Coronary artery (tissue), 2 donors: Measurements from ENCODE around the gene TIGIT.

Source experiments
- DNase-seq: peaks from one replicate; pipeline ENCODE4 v3.0.0-alpha.2; 2017; ENCODE audit warnings: low spot score
- H3K27ac ChIP-seq, 2 donors: fragments of 200-600 bp; sonication (generic); one replicate each; pipeline ENCODE4 v1.5.1; 2016 to 2019
- H3K4me3 ChIP-seq: fragments of 200-600 bp; sonication (generic); 2 replicates; pipeline ENCODE4 v1.5.1; 2016; ENCODE audit warnings: mild to moderate bottlenecking, moderate library complexity
- TF ChIP-seq, protein P1 (sequence below): fragments of 200-600 bp; sonication (generic); IDR thresholded peaks from one replicate; pipeline ENCODE4 v1.5.1; 2019; ENCODE audit warnings: antibody characterized with exemption

The TIGIT gene

DNA sequence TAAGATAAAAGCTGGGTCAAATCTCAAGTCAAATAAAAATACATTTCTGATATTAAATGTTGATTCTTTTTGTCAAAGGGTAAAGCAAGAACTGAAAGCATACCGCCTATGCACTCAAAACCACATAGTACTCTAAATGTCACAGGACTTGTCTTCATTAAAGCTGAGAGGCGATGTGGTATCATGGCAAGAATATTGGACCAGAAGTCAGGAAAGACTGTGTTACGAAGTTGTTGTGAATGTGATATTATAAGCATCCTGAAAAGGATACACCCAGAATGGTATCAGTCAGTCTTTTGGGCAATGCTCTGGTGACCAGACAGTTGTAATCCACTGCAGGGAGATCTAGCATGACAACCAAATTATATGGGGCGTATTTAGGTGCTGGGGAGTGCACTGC, 33.8 kb downstream of the TIGIT start:
- H3K4me3 ChIP-seq, result no peak overlapping the region
- H3K27ac ChIP-seq, result no peak overlapping the region
- DNase-seq, result no peak
- TF ChIP-seq, protein P1, sequence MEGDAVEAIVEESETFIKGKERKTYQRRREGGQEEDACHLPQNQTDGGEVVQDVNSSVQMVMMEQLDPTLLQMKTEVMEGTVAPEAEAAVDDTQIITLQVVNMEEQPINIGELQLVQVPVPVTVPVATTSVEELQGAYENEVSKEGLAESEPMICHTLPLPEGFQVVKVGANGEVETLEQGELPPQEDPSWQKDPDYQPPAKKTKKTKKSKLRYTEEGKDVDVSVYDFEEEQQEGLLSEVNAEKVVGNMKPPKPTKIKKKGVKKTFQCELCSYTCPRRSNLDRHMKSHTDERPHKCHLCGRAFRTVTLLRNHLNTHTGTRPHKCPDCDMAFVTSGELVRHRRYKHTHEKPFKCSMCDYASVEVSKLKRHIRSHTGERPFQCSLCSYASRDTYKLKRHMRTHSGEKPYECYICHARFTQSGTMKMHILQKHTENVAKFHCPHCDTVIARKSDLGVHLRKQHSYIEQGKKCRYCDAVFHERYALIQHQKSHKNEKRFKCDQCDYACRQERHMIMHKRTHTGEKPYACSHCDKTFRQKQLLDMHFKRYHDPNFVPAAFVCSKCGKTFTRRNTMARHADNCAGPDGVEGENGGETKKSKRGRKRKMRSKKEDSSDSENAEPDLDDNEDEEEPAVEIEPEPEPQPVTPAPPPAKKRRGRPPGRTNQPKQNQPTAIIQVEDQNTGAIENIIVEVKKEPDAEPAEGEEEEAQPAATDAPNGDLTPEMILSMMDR, result no peak

GRCh38 chr3:114328345-114328744, 34.5 kb downstream of the TIGIT start:
- Histone ChIP-seq H3K27ac (no peak overlapping the region), H3K4me3 (no peak overlapping the region)
- DNase-seq, result no peak
- TF ChIP-seq, protein P1, result no peak

- TF ChIP-seq, protein P1, result no peak
- H3K27ac ChIP-seq, result no peak overlapping the region
These were observed 36.0 kb downstream of the TIGIT start for GRCh38 chr3:114329823-114330222.

DNA sequence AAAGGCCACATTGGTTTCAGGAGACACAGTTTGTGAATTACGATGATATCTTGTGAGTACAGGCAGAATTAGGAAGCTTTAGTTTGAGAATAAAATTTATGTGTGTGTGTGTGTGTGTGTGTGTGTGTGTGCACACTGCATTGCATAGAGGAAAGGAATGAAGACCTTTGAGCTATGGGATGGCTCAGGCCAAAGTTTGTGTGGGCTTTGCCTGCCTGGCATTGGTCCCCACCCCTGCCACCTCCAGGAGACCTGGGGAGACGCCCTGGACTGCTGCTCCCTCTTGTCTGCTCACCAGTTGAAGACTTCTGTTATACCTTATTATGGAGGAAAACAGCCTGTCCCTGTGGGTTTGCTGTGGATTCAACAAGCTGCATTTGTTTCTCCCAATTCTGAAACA, 37.2 kb downstream of the TIGIT start:
- Histone ChIP-seq H3K4me3 (no peak overlapping the region), H3K27ac (no peak overlapping the region)
- TF ChIP-seq, protein P1, result no peak
- no peak for DNase-seq

More at GRCh38 chr3:114329823-114330222, 36.0 kb downstream of the TIGIT start:
- no peak for DNase-seq
- no peak overlapping the region for H3K4me3 ChIP-seq

DNA sequence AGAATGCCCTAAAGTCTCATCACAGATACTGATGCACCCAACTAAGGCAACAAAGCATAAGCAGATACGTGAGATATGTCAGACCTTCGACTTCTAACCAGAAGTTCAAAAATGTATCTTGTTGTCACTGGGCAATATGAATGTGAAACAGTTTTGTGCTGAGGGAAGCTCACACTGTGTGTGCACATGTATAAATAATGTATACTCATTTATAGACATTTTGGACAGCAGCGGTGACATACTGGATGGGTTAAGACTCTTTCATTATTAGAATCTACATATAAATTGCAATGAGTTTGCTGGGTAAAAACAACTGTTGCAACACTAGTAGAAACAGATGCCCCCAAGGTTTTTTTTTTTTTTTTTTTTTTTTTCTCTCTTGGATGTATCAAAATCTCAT, 37.9 kb downstream of the TIGIT start:
- no peak for DNase-seq
- Histone ChIP-seq H3K27ac (no peak overlapping the region), H3K4me3 (no peak overlapping the region)
- TF ChIP-seq, protein P1, result no peak

DNA sequence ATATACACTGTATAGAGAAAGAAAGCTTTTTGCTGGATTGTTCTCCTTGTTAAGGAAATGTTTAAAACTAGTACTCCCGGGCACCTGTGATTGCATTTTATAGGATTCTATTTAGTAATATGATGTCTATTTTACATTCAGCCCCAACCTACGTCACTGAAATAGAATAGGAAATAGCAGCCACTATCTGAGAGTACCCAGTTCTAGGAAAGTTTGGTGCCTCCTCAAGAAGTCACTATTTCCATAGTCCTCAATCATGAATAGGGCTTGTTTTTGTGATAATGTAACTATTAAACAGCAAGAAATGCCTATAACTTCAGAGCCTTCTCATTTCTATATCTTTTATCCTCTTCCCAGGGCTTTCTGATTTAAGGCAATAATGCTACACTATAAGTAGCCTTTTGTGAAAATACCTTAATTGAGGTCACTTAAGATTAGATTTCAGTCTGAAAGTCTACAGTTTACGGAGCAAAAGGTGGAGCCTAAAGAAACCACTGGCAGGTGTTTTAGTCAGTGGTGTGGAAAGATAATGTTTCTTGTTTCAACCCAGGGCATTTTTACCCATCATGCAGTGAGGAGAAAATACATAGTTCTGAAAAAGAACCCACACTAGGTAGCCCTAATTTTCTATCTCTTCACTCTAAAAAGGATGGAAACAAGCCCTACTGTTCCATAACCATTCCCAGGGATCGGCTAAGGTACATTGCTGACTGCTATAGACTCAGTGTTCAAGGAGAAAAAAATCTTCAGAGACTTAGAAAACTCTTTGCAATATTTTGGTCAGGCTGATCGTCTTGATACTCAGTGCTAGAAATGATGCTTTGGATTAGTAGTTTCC, 38.7 kb downstream of the TIGIT start:
- Histone ChIP-seq H3K4me3 (no peak overlapping the region), H3K27ac (no peak overlapping the region)
- TF ChIP-seq, protein P1, result no peak
- no peak for DNase-seq
